H1 (cell line): Measurements from ENCODE around the gene PSMB11. TPM values are rescaled to one million over a fixed set of nuclear protein-coding genes. Genes with fewer than 3 reads are reported as not detected.

ENCODE experiments used
- CTCF ChIA-PET: fragments of 300-600 bp; sonication (Branson Sonifier 250); formaldehyde crosslinking; loops from one replicate; lab custom pipeline; 2021; ENCODE audit not compliant: partially characterized antibody; lab: Charles Lee
- POLR2A ChIA-PET: fragments of 300-600 bp; sonication (Branson Sonifier 250); formaldehyde crosslinking; loops from one replicate; lab custom pipeline; 2021; ENCODE audit warnings: inconsistent platforms; ENCODE audit not compliant: partially characterized antibody; lab: Charles Lee
- DNase-seq, 2 experiments: peaks; one replicate each; pipeline versions ENCODE4 v3.0.0 to v3.0.0-alpha.2; 2010 to 2022; ENCODE audit warnings: low spot score in 2 of 2, low read depth in 1 of 2, mixed read lengths in 1 of 2
- FAIRE-seq: peaks from 2 replicates; lab custom pipeline; 2011; peaks lifted over from hg19 to GRCh38; lab: Jason Lieb, UNC
- H2AFZ ChIP-seq: 2 replicates; pipeline ENCODE4 v1.8.1; 2012; ENCODE audit warnings: low read length, inconsistent platforms
- H2AK5ac ChIP-seq: 2 replicates; pipeline ENCODE4 v1.6.1; 2013; ENCODE audit warnings: low read depth, low read length
- H2BK120ac ChIP-seq: replicated peaks from 2 replicates; pipeline ENCODE3; 2013; ENCODE audit warnings: low read depth, low read length, inconsistent platforms
- H2BK12ac ChIP-seq: 2 replicates; pipeline ENCODE4 v1.6.1; 2013; ENCODE audit warnings: low read depth, low read length
- H2BK15ac ChIP-seq: 2 replicates; pipeline ENCODE4 v1.6.1; 2013; ENCODE audit warnings: low read length
- H2BK20ac ChIP-seq: 2 replicates; pipeline ENCODE4 v1.6.1; 2013; ENCODE audit warnings: low read length
- H2BK5ac ChIP-seq: 2 replicates; pipeline ENCODE4 v1.6.1; 2013; ENCODE audit warnings: low read depth, low read length
- H3K14ac ChIP-seq: 2 replicates; pipeline ENCODE4 v1.6.1; 2013; ENCODE audit warnings: inconsistent platforms; ENCODE audit not compliant: insufficient read length
- H3K18ac ChIP-seq: 2 replicates; pipeline ENCODE4 v1.6.1; 2013; ENCODE audit warnings: low read length; ENCODE audit errors: extremely low read depth
- H3K23ac ChIP-seq: 2 replicates; pipeline ENCODE4 v1.6.1; 2013; ENCODE audit warnings: inconsistent platforms; ENCODE audit not compliant: insufficient read length
- H3K23me2 ChIP-seq: 2 replicates; pipeline ENCODE4 v1.6.1; 2013; ENCODE audit warnings: low read depth, low read length
- H3K27ac ChIP-seq: 2 replicates; pipeline ENCODE4 v1.6.1; 2011; ENCODE audit warnings: low read depth, low read length, inconsistent platforms
- H3K27me3 ChIP-seq, 4 experiments: replicated peaks in 1 of 4; 1 replicate in 1 of 4; 2 replicates in 3 of 4; pipeline versions ENCODE4 v1.6.1 to v1.8.1; 2011 to 2013; ENCODE audit warnings: low read length in 3 of 4, mild to moderate bottlenecking in 3 of 4, inconsistent platforms in 2 of 4, mixed read lengths in 2 of 4, moderate library complexity in 1 of 4; ENCODE audit not compliant: control insufficient read depth in 3 of 4, insufficient read depth in 3 of 4; ENCODE audit errors: extremely low read depth in 1 of 4
- H3K36me3 ChIP-seq, 4 experiments: 2 replicates each; pipeline versions ENCODE4 v1.6.1 to v1.8.1; 2011 to 2013; ENCODE audit warnings: mild to moderate bottlenecking in 4 of 4, low read length in 3 of 4, moderate library complexity in 2 of 4, control low read depth in 1 of 4, inconsistent platforms in 1 of 4; ENCODE audit not compliant: insufficient read depth in 4 of 4, control insufficient read depth in 2 of 4
- H3K4ac ChIP-seq: replicated peaks from 2 replicates; pipeline ENCODE3; 2013; ENCODE audit warnings: low read length, low read depth, mixed read lengths, inconsistent platforms; ENCODE audit not compliant: insufficient read length
- H3K4me1 ChIP-seq, 4 experiments: replicated peaks in 1 of 4; 1 replicate in 1 of 4; 2 replicates in 3 of 4; pipeline versions ENCODE4 v1.6.1 to v1.8.1; 2011 to 2013; ENCODE audit warnings: low read length in 3 of 4, inconsistent platforms in 2 of 4, mixed read lengths in 1 of 4; ENCODE audit not compliant: insufficient read depth in 4 of 4, control insufficient read depth in 3 of 4
- H3K4me2 ChIP-seq, 2 experiments: 2 replicates each; pipeline versions ENCODE4 v1.6.1 to v1.8.1; 2011 to 2013; ENCODE audit warnings: low read depth in 2 of 2, low read length in 2 of 2, control low read depth in 1 of 2, inconsistent platforms in 1 of 2, mild to moderate bottlenecking in 1 of 2; ENCODE audit not compliant: insufficient read depth in 1 of 2
- H3K4me3 ChIP-seq, 4 experiments: fragments of 200-600, 300-600 bp in 1 of 4; sonication (generic), shearing (Covaris generic), sonication (Bioruptor Twin) in 1 of 4; 2 replicates each; pipeline versions ENCODE4 v1.5.1 to v1.8.1; 2011 to 2016; ENCODE audit warnings: low read length in 4 of 4, low read depth in 3 of 4, control low read depth in 2 of 4, inconsistent platforms in 2 of 4, mild to moderate bottlenecking in 2 of 4, mixed read lengths in 1 of 4, moderate library complexity in 1 of 4; ENCODE audit not compliant: insufficient read depth in 2 of 4; ENCODE audit errors: extremely low read depth in 1 of 4
- H3K56ac ChIP-seq: replicated peaks from 2 replicates; pipeline ENCODE3; 2013; ENCODE audit warnings: low read depth, mild to moderate bottlenecking, mixed read lengths, low read length, inconsistent platforms; ENCODE audit not compliant: insufficient read length
- H3K79me1 ChIP-seq: 2 replicates; pipeline ENCODE4 v1.6.1; 2013; ENCODE audit warnings: low read depth, low read length, control low read depth
- H3K79me2 ChIP-seq, 2 experiments: 2 replicates each; pipeline versions ENCODE4 v1.6.1 to v1.8.1; 2012 to 2013; ENCODE audit warnings: low read length in 2 of 2, mild to moderate bottlenecking in 2 of 2, inconsistent platforms in 1 of 2; ENCODE audit not compliant: insufficient read depth in 2 of 2, control insufficient read depth in 1 of 2
- H3K9ac ChIP-seq, 4 experiments: replicated peaks in 1 of 4; 1 replicate in 1 of 4; 2 replicates in 3 of 4; pipeline versions ENCODE4 v1.6.1 to v1.8.1; 2011 to 2013; ENCODE audit warnings: low read depth in 3 of 4, low read length in 3 of 4, control low read depth in 2 of 4, mild to moderate bottlenecking in 2 of 4, moderate library complexity in 2 of 4, inconsistent platforms in 1 of 4; ENCODE audit errors: extremely low read depth in 1 of 4
- H3K9me3 ChIP-seq, 2 experiments: 2 replicates each; pipeline versions ENCODE4 v1.6.1 to v1.8.1; 2012 to 2013; ENCODE audit warnings: mild to moderate bottlenecking in 2 of 2, moderate library complexity in 2 of 2, control low read depth in 1 of 2, inconsistent platforms in 1 of 2, low read depth in 1 of 2, low read length in 1 of 2, mixed read lengths in 1 of 2; ENCODE audit not compliant: insufficient read depth in 2 of 2
- H4K20me1 ChIP-seq, 2 experiments: replicated peaks in 1 of 2; 2 replicates each; pipeline versions ENCODE3 to v1.8.1; 2011 to 2013; ENCODE audit warnings: inconsistent platforms in 2 of 2, low read length in 2 of 2, mild to moderate bottlenecking in 1 of 2; ENCODE audit not compliant: insufficient read depth in 2 of 2, control insufficient read depth in 1 of 2
- H4K5ac ChIP-seq: 2 replicates; pipeline ENCODE4 v1.6.1; 2013; ENCODE audit warnings: low read length, low read depth, mixed read lengths, inconsistent platforms; ENCODE audit not compliant: insufficient read length
- H4K8ac ChIP-seq: 2 replicates; pipeline ENCODE4 v1.8.0; 2013; ENCODE audit warnings: mild to moderate bottlenecking, moderate library complexity, low read length, inconsistent platforms; ENCODE audit not compliant: insufficient read depth; ENCODE audit errors: extremely low read depth
- H4K91ac ChIP-seq: replicated peaks from 2 replicates; pipeline ENCODE3; 2013; ENCODE audit warnings: low read length, mixed read lengths, inconsistent platforms; ENCODE audit not compliant: insufficient read length
- GABPA ChIP-seq: IDR thresholded peaks from 2 replicates; pipeline ENCODE4 v1.6.1; 2011; ENCODE audit warnings: mild to moderate bottlenecking, low read length, moderate library complexity, borderline replicate concordance; ENCODE audit not compliant: insufficient read depth
- GTF2F1 ChIP-seq: IDR thresholded peaks from 2 replicates; pipeline ENCODE4 v1.6.1; 2012; ENCODE audit warnings: low read depth, low read length, improper control_type of control experiment, borderline replicate concordance
- KDM4A ChIP-seq: IDR thresholded peaks from one replicate; pipeline ENCODE4 v1.7.1; 2012; ENCODE audit warnings: low read depth, mild to moderate bottlenecking, moderate library complexity, low read length, inconsistent platforms; ENCODE audit not compliant: severe bottlenecking
- SAP30 ChIP-seq: fragments of 300-600 bp; sonication (generic); IDR thresholded peaks from 2 replicates; pipeline ENCODE4 v1.7.1; 2012; ENCODE audit warnings: low read length, moderate library complexity, mild to moderate bottlenecking, inconsistent platforms; ENCODE audit not compliant: insufficient read depth, insufficient replicate concordance
- SIRT6 ChIP-seq: IDR thresholded peaks from one replicate; pipeline ENCODE4 v1.7.1; 2012; ENCODE audit warnings: low read length, inconsistent platforms
- TCF12 ChIP-seq: IDR thresholded peaks from 2 replicates; pipeline ENCODE4 v1.6.1; 2011; ENCODE audit warnings: low read depth, mild to moderate bottlenecking, low read length
- WGBS, 2 experiments: shearing (Covaris generic) in 1 of 2; methylation state at CpG; one replicate each; pipeline versions ENCODE4 v1.1.6 to v1.1.7; 2013 to 2015; ENCODE audit warnings: low lambda C conversion rate in 2 of 2, mixed read lengths in 2 of 2, inconsistent platforms in 1 of 2, low coverage in 1 of 2, missing lambda C conversion rate in 1 of 2; ENCODE audit not compliant: insufficient replicate concordance in 2 of 2, insufficient coverage in 1 of 2, insufficient read length in 1 of 2; ENCODE audit errors: extremely low coverage in 1 of 2, missing lambda C conversion rate in 1 of 2; 5-methylcytosine and 5-hydroxymethylcytosine counted together
- polyA plus RNA-seq, 7 experiments: library from polyadenylated mRNA; depleted of rRNA in 3 of 7; stranded (reverse) in 5 of 7; unstranded in 2 of 7; fragments of >200 nt in 5 of 7; fragments of 200-250 nt in 2 of 7; gene quantifications; 1 replicate in 5 of 7; 2 replicates in 1 of 7; 4 replicates in 1 of 7; pipeline versions ENCODE4 v1.2.1 to v1.2.3, GENCODE V29; 2011 to 2013; ENCODE audit warnings: missing spikeins in 2 of 7, mixed read lengths in 2 of 7
- total RNA-seq: library from RNA; stranded (reverse); fragmentation: NEBNext Ultra II Directional; extraction: Animal tissue kit (Norgen Biotek cat#: 25700); gene quantifications from 2 replicates; pipeline ENCODE4 v1.2.1, GENCODE V29; 2021

The PSMB11 gene
- total and polyA plus RNA-seq, 2 of the 8 experiments (the other 6 are each of a cell fraction or from before 2014, with no cell fraction given) = not detected

GRCh38 chr14:23015618-23016017 is 26.4 kb upstream of the PSMB11 start:
- TF ChIP-seq GABPA (no peak), KDM4A (no peak), GTF2F1 (no peak), TCF12 (no peak), SAP30 (no peak), SIRT6 (no peak)
- TF ChIP-seq, all 59 proteins: peak for 0
- Histone ChIP-seq H3K14ac (no peak overlapping the region), H3K4me2 (no peak overlapping the region), H3K79me1 (no peaks in the 10 kb centered on the region), H3K4me3 (no peak overlapping the region), H2AFZ (no peak overlapping the region), H3K56ac (no peak overlapping the region), H2BK5ac (no peak overlapping the region), H2BK20ac (no peak overlapping the region), H2AK5ac (no peak overlapping the region), H2BK15ac (no peak overlapping the region), H3K27ac (no peak overlapping the region), H3K9ac (no peak overlapping the region), H4K8ac (no peak overlapping the region), H3K23me2 (no peaks in the 10 kb centered on the region; the same call in 1 of the 2 replicates), H3K18ac (no peak overlapping the region), H3K27me3 (no peaks in the 10 kb centered on the region), H4K5ac (no peak overlapping the region), H3K4ac (no peak overlapping the region), H4K20me1 (no peaks in the 10 kb centered on the region), H2BK120ac (no peak overlapping the region), H3K4me1 (0 out of 7 replicates have a peak, but pooled peaks cover 0 to under 1% (median 0%) of the 10 kb centered on the region in 4 experiments), H3K79me2 (no peaks in the 10 kb centered on the region), H4K91ac (no peak overlapping the region), H2BK12ac (no peak overlapping the region), H3K23ac (no peak overlapping the region), H3K9me3 (no peaks in the 10 kb centered on the region), H3K36me3 (no peaks in the 10 kb centered on the region)
- CTCF ChIA-PET = interaction anchor here (0.7 to 11.9 kb wide), 7 partner anchors 9 to 43 kb away, joined by 3 to 103 read pairs (median 6); partner anchors contain the start of gene AJUBA
- WGBS, 2 experiments = 91% methylated on average over 4 of the region's 4 CpGs; no CpG with 5 or more reads in 1 of the 2 experiments
- DNase-seq (no peak), FAIRE-seq (no peak)
- POLR2A ChIA-PET = interaction anchor here (0.7 to 10.9 kb wide), 6 partner anchors 8 to 33 kb away, joined by 3 to 94 read pairs (median 5); partner anchors contain the start of genes AJUBA and PSMB5
